Pancreas (tissue), 10 donors: ENCODE measurements around the gene DNAJC22. TPM values are rescaled to one million over a fixed set of nuclear protein-coding genes. Genes with fewer than 3 reads are reported as not detected.

Experiments
- ATAC-seq, 4 donors: fragments of 200-7000 bp; cut with Tn5 transposase; one replicate each; pipeline versions ENCODE4 v1.8.0 to v1.9.1; 2020; ENCODE audit warnings: mild to moderate bottlenecking in 4 of 4, moderate library complexity in 4 of 4
- DNase-seq, 6 donors: peaks; one replicate each; pipeline ENCODE4 v3.0.0-alpha.2; 2020
- FAIRE-seq: peaks from 2 replicates; lab custom pipeline; 2012; peaks lifted over from hg19 to GRCh38; lab: Jason Lieb, UNC
- H3K27ac ChIP-seq, 4 donors: fragments of 200-600 bp; sonication (generic); 1 replicate in 3 of 4; 2 replicates in 1 of 4; pipeline versions ENCODE4 v1.5.0 to v1.8.0; 2020
- H3K27me3 ChIP-seq, 4 donors: fragments of 200-600 bp; one replicate each; pipeline ENCODE4 v1.8.0; 2021
- H3K36me3 ChIP-seq, 3 donors: fragments of 200-600 bp; sonication (generic) in 1 of 3; one replicate each; pipeline versions ENCODE4 v1.5.0 to v1.8.0; 2020 to 2021
- H3K4me1 ChIP-seq, 3 donors: fragments of 200-600 bp; one replicate each; pipeline ENCODE4 v1.8.0; 2021
- H3K4me3 ChIP-seq, 4 donors: fragments of 200-600 bp; sonication (generic) in 2 of 4; one replicate each; pipeline versions ENCODE4 v1.5.0 to v1.8.0; 2020 to 2021
- H3K9me3 ChIP-seq, 4 donors: fragments of 200-600 bp; one replicate each; pipeline ENCODE4 v1.8.0; 2021
- CTCF ChIP-seq, 4 donors: fragments of 200-600 bp; sonication (generic) in 3 of 4; IDR thresholded peaks; one replicate each; pipeline versions ENCODE4 v1.5.0 to v1.8.0; 2021; ENCODE audit warnings: antibody characterized with exemption in 4 of 4
- WGBS, 2 donors: extraction: QIAGEN DNeasy Blood & Tissue Kit; methylation state at CpG; one replicate each; pipeline ENCODE4 v1.1.7; 2013; 5-methylcytosine and 5-hydroxymethylcytosine counted together
- intact Hi-C, 3 donors: fragments of 100-400 bp; cut with DNase I; formaldehyde crosslinking; loops; one replicate each; pipeline versions ENCODE4 v1.11.1 to v1.14.2; 2022
- polyA plus RNA-seq, 2 donors: library from polyadenylated mRNA; stranded (reverse); fragments of 200-250 nt; gene quantifications; one replicate each; pipeline ENCODE4 v1.2.3, GENCODE V29; 2013
- total RNA-seq, 6 donors: library from RNA; stranded (reverse); fragmentation: NEBNext Ultra II Directional in 4 of 6; extraction: Animal tissue kit (Norgen Biotek cat#: 25700) in 4 of 6; gene quantifications; one replicate each; pipeline versions ENCODE4 v1.2.1 to v1.2.4, GENCODE V29; 2021 to 2023
- donor health status: healthy with polysubstance abuse.
- donor health status: DM: no; HTN: no; CAD: no; lungs with moderate emphysema.
- donor health status: DM: no; HTN: no; CAD: no.
- donor health status: control.
- donor health status: control.
- donor health status: Bipolar disorder and iron deficiency.
- donor health status: DM: yes; HTN: yes; CAD: no.
- donor health status: DM: no; HTN: no; CAD: no.
- donor health status: DM: no; HTN: no; CAD: no.
- donor health status: DM: yes; HTN: yes; CAD: no.

Gene DNAJC22
- total and polyA plus RNA-seq, 8 donors: 4.0 to 11.9 (median 7.5) TPM

DNA sequence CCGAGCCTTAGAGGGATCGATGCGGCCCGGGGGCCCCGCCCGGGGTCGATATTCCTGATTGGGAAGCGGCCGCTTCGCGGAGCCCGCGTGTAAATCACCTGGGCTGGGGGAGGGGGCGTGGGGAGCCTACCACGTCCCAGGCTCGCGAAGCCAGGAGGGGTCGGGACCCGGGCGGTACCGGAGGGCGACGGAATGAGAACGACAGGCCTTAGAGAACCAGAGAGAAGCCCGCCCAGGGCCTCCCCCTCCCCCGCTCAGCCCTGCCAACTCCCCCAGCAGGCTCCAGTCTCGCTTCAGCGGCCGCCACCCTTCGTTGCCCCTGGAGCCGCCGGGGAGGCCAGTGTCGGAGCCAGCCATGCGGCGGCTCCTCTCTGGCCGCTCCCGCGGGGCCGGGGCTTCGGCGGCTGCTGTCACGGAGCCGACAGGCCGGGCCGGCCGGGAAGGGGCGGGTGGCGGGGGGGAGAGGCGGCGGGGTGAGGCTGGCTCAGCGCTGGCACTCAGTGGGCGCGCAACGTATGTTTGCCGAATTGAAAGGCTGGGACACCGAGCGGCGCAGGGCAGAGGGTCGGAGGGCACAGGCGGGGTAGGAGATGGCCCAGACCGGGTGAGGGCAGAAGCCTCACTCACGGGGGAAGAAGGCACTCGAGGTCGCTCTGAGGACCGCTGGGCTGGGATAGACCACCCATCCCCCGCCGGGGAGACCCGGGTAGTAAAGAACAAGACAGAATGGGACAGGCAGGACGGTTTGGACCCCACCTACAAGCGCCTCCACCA, 1.4 kb upstream of the DNAJC22 start:
- H3K4me1 ChIP-seq: peaks cover 24 to 34% (median 29%) of the 10 kb centered on the region in 3 donors

GRCh38 chr12:49345825-49346658, 646 bp upstream of the DNAJC22 start:
- ATAC-seq: no peak
- intact Hi-C loops: loop anchor here in 1 of 3 donors (10.0 kb wide), 1 partner anchor 169 kb away; no protein-coding TSS in a partner anchor
- H3K9me3 ChIP-seq: no peaks in the 10 kb centered on the region
- H3K36me3 ChIP-seq: no peaks in the 10 kb centered on the region
- 3 to 4% methylated on average over 55 to 61 of the region's 61 CpGs for WGBS, 2 donors
- peak overlapping the region in 3 of 4 donors; percentile 5 to 40 (median 34) for H3K4me3 ChIP-seq
- no peak overlapping the region for H3K27ac ChIP-seq
- H3K4me1 ChIP-seq: peaks cover 24 to 34% (median 29%) of the 10 kb centered on the region in 3 donors
- peaks cover 0 to 4% (median 0%) of the 10 kb centered on the region in 4 donors for H3K27me3 ChIP-seq
- FAIRE-seq: no peak
- peak in 1 of 6 donors; percentile 15 for DNase-seq
- TF ChIP-seq CTCF (IDR thresholded peaks at IDR 0.05): no peak

More for the DNA sequence above, 1.4 kb upstream of the DNAJC22 start:
- peaks cover 0 to 4% (median 0%) of the 10 kb centered on the region in 4 donors for H3K27me3 ChIP-seq
- ATAC-seq: peak; percentile 5 to 29 (median 8)
- no peaks in the 10 kb centered on the region for H3K9me3 ChIP-seq
- no peak for FAIRE-seq
- intact Hi-C loops: loop anchor here in 1 of 3 donors (10.0 kb wide), 1 partner anchor 170 kb away; no protein-coding TSS in a partner anchor
- peak in 5 of 6 donors; percentile 38 to 82 (median 63) for DNase-seq
- no peaks in the 10 kb centered on the region for H3K36me3 ChIP-seq
- peak overlapping the region; percentile 5 to 40 (median 22) for H3K4me3 ChIP-seq
- no peak overlapping the region for H3K27ac ChIP-seq
- 1% methylated on average over 47 to 70 of the region's 70 CpGs for WGBS, 2 donors
- no peak for TF ChIP-seq CTCF (IDR thresholded peaks at IDR 0.05)

DNA sequence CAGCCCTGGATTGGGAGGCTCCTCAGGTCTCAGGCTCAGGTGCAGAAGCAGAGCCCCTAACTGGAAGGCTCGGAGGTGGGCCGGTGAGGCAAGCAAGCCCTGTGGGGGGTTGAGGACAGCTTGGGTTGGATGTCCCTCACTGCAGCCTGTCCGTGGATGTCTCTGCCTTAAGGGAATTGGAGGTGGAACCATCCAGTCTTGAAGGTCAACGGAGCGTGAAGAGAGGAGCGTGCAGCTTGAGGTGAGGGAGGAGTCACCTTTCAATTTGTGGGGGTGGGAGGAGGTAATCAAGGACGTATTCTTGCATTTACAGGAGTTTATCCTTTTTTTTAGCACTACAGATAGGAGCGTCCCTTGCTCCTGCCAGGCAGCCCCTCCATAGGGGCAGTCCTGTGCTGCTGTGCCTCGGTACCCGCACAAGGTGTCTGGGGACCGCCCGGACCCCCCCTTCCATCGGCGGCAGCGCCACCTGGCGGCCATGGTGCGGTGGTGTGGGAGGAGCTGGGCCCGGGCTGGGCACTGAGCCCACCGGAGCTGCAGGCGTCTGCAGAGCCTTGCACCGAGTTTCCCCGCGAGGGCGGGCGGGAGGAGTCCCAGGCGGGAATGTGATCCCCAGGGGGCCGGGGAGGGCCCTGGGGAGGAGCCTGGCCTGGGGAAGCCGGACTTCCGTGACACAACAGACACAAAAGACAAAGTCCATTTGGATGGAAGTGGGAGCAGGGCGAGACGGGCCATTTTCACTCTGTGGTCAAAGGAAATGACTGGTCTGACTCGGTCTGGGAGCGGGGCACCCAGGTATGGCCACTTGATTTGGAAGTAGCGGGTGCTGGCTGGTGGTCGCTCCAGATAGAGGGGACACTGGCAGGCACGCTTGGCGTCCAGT, 864 bp downstream of the DNAJC22 start:
- peak; percentile 94 to 99 (median 96) for DNase-seq
- Histone ChIP-seq H3K4me1 (peaks cover 24 to 34% (median 29%) of the 10 kb centered on the region in 3 donors), H3K27ac (peak overlapping the region in 1 of 4 donors; percentile 30), H3K36me3 (no peaks in the 10 kb centered on the region), H3K9me3 (no peaks in the 10 kb centered on the region), H3K27me3 (peaks cover 0 to 4% (median 0%) of the 10 kb centered on the region in 4 donors), H3K4me3 (peak overlapping the region; percentile 16 to 40 (median 30))
- intact Hi-C loops: loop anchor here in 1 of 3 donors (10.0 kb wide), 1 partner anchor 167 kb away; no protein-coding TSS in a partner anchor
- FAIRE-seq: no peak
- ATAC-seq: peak; percentile 94 to 97 (median 95)
- 4 to 5% methylated on average over 37 of the region's 37 CpGs for WGBS, 2 donors
- peak; percentile 97 to 99 (median 99) for TF ChIP-seq CTCF (IDR thresholded peaks at IDR 0.05)

GRCh38 chr12:49348781-49349180, 2.1 kb downstream of the DNAJC22 start:
- FAIRE-seq: no peak
- ATAC-seq: no peak
- intact Hi-C loops: loop anchor here in 1 of 3 donors (10.0 kb wide), 1 partner anchor 166 kb away; no protein-coding TSS in a partner anchor
- peak overlapping the region in 2 of 4 donors; percentile 34 to 40 for H3K4me3 ChIP-seq
- no peak for TF ChIP-seq CTCF (IDR thresholded peaks at IDR 0.05)
- peaks cover 0 to 4% (median 0%) of the 10 kb centered on the region in 4 donors for H3K27me3 ChIP-seq
- peaks cover 24 to 29% (median 27%) of the 10 kb centered on the region in 3 donors for H3K4me1 ChIP-seq
- no peaks in the 10 kb centered on the region for H3K9me3 ChIP-seq
- 93 to 97% methylated on average over 5 of the region's 5 CpGs for WGBS, 2 donors
- H3K36me3 ChIP-seq: no peaks in the 10 kb centered on the region
- DNase-seq: peak in 1 of 6 donors; percentile 65
- H3K27ac ChIP-seq: no peak overlapping the region
